ENCODE data around the gene CACYBP. TPM values are rescaled to one million over a fixed set of nuclear protein-coding genes. Genes with fewer than 3 reads are reported as not detected.

Gene CACYBP
- total RNA-seq, 1 experiment from 2014 or later: 202 TPM

GRCh38 chr1:175036476-175036875, 36.7 kb downstream of the CACYBP start:
- H3K4me1 Mint-ChIP-seq: peaks cover 17 to 21% of the 10 kb centered on the region in 2 experiments
- H3K9me3 ChIP-seq (ENCODE audit: control insufficient read depth, low read depth, low read length): no peaks in the 10 kb centered on the region
- no peak overlapping the region for H2BK20ac ChIP-seq (ENCODE audit: low read depth, low read length, poor library complexity, severe bottlenecking)
- no peaks in the 10 kb centered on the region for H3K27me3 Mint-ChIP-seq (ENCODE audit: low read depth)
- H4K20me1 ChIP-seq (ENCODE audit: control insufficient read depth, insufficient read depth, insufficient read length): no peaks in the 10 kb centered on the region
- no peak overlapping the region for H3K27ac ChIP-seq (ENCODE audit: insufficient read length, low read depth, low read length)
- no CpG with 5 or more reads among the region's 3 CpGs for WGBS (ENCODE audit: extremely low coverage, insufficient read length, low lambda C conversion rate)
- no peak overlapping the region for H3K27ac Mint-ChIP-seq
- no peak overlapping the region for H3K9ac ChIP-seq (ENCODE audit: extremely low read depth, insufficient read length, low read length)
- H4K91ac ChIP-seq (ENCODE audit: insufficient read length, low read depth, low read length): no peak overlapping the region
- H3K9me3 Mint-ChIP-seq: no peaks in the 10 kb centered on the region
- no peak overlapping the region for H3T11ph ChIP-seq (ENCODE audit: low read length)
- H3K14ac ChIP-seq (ENCODE audit: insufficient read depth, low read length): no peak overlapping the region
- no peak overlapping the region for H2BK120ac ChIP-seq (ENCODE audit: low read depth, low read length, poor library complexity, severe bottlenecking)
- no peak overlapping the region for H3K4me3 Mint-ChIP-seq
- no peaks in the 10 kb centered on the region for H3K79me1 ChIP-seq (ENCODE audit: insufficient read depth, low read depth, low read length, poor library complexity, severe bottlenecking)
- H3K4me2 ChIP-seq (ENCODE audit: insufficient read depth, insufficient read length, low read length): no peak overlapping the region
- no peaks in the 10 kb centered on the region for H3K27me3 ChIP-seq (ENCODE audit: insufficient read depth, low read length)
- no peak overlapping the region for H3K4ac ChIP-seq (ENCODE audit: low read depth, low read length)
- H3K23ac ChIP-seq (ENCODE audit: insufficient read length, low read depth, low read length): no peak overlapping the region
- H2AFZ ChIP-seq (ENCODE audit: low read length): no peak overlapping the region
- no peak overlapping the region for H3K18ac ChIP-seq (ENCODE audit: insufficient read length, low read depth, low read length)
- no peak overlapping the region for H2BK15ac ChIP-seq (ENCODE audit: low read depth, low read length)
- H3K79me2 ChIP-seq (ENCODE audit: insufficient read depth, low read length): no peaks in the 10 kb centered on the region
- H2AK5ac ChIP-seq (ENCODE audit: insufficient read length, low read length): no peak overlapping the region
- H2BK5ac ChIP-seq (ENCODE audit: insufficient read length, low read length): no peak overlapping the region
- no peak overlapping the region for H4K5ac ChIP-seq (ENCODE audit: insufficient read length, low read depth, low read length)
- no peak for DNase-seq
- peaks cover 5% of the 10 kb centered on the region; the same call in 1 of the 2 replicates for H3K4me1 ChIP-seq (ENCODE audit: insufficient read depth, low read length)
- no peak overlapping the region for H3K56ac ChIP-seq (ENCODE audit: insufficient read length, low read depth, low read length)
- H3K36me3 Mint-ChIP-seq (ENCODE audit: insufficient read depth in 1 of 3, low read depth in 3 of 3): no peaks in the 10 kb centered on the region
- no peaks in the 10 kb centered on the region for H3K23me2 ChIP-seq (ENCODE audit: insufficient read length, low read depth, low read length, poor library complexity, severe bottlenecking)
- TF ChIP-seq, protein P1, sequence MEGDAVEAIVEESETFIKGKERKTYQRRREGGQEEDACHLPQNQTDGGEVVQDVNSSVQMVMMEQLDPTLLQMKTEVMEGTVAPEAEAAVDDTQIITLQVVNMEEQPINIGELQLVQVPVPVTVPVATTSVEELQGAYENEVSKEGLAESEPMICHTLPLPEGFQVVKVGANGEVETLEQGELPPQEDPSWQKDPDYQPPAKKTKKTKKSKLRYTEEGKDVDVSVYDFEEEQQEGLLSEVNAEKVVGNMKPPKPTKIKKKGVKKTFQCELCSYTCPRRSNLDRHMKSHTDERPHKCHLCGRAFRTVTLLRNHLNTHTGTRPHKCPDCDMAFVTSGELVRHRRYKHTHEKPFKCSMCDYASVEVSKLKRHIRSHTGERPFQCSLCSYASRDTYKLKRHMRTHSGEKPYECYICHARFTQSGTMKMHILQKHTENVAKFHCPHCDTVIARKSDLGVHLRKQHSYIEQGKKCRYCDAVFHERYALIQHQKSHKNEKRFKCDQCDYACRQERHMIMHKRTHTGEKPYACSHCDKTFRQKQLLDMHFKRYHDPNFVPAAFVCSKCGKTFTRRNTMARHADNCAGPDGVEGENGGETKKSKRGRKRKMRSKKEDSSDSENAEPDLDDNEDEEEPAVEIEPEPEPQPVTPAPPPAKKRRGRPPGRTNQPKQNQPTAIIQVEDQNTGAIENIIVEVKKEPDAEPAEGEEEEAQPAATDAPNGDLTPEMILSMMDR (conservative IDR thresholded peaks at IDR 0.05): no peak
- H2BK12ac ChIP-seq (ENCODE audit: insufficient read length, low read depth, low read length): no peak overlapping the region
- H4K8ac ChIP-seq (replicated peaks; ENCODE audit: insufficient read length, low read depth, low read length): no peak overlapping the region

All from H9 (cell line).